Gastrocnemius medialis (tissue), 4 donors: ENCODE results near the gene ZNRF1. TPM values are rescaled to one million over a fixed set of nuclear protein-coding genes. Genes with fewer than 3 reads are reported as not detected.
A peak's percentile ranks its signal among the peaks of the same experiment; 100 is the strongest.

ENCODE experiments used
- ATAC-seq, 2 donors: fragments of 150-250 bp; one replicate each; pipeline ENCODE4 v1.9.1; 2016
- DNase-seq, 2 donors: peaks; one replicate each; pipeline ENCODE4 v3.0.0-alpha.2; 2019
- H3K27ac ChIP-seq, 4 donors: fragments of 200-600 bp; sonication (generic); 1 replicate in 1 of 4; 2 replicates in 3 of 4; pipeline ENCODE4 v1.5.1; 2016 to 2018; ENCODE audit warnings: mild to moderate bottlenecking in 2 of 4, moderate library complexity in 1 of 4
- H3K27me3 ChIP-seq, 3 donors: fragments of 200-600 bp; sonication (generic) in 2 of 3; 1 replicate in 1 of 3; 2 replicates in 2 of 3; pipeline versions ENCODE4 v1.5.1 to v1.6.0; 2016 to 2019; ENCODE audit warnings: mild to moderate bottlenecking in 1 of 3, moderate library complexity in 1 of 3
- H3K36me3 ChIP-seq, 2 donors: fragments of 200-600 bp; sonication (generic) in 1 of 2; one replicate each; pipeline ENCODE4 v1.5.1; 2017 to 2018
- H3K4me1 ChIP-seq, 2 donors: fragments of 200-600 bp; sonication (generic) in 1 of 2; one replicate each; pipeline ENCODE4 v1.5.1; 2016 to 2017; ENCODE audit warnings: mild to moderate bottlenecking in 2 of 2
- H3K4me3 ChIP-seq, 4 donors: fragments of 200-600 bp; sonication (generic) in 3 of 4; 1 replicate in 1 of 4; 2 replicates in 3 of 4; pipeline ENCODE4 v1.5.1; 2016 to 2019; ENCODE audit warnings: mild to moderate bottlenecking in 2 of 4
- H3K9me3 ChIP-seq, 3 donors: fragments of 200-600 bp; sonication (generic) in 2 of 3; 1 replicate in 1 of 3; 2 replicates in 2 of 3; pipeline ENCODE4 v1.5.1; 2016 to 2019
- CTCF ChIP-seq, 5 experiments: fragments of 450-650 bp in 3 of 5; fragments of 200-600 bp in 2 of 5; sonication (generic) in 2 of 5; IDR thresholded peaks in 4 of 5; conservative IDR thresholded peaks in 1 of 5; 1 replicate in 4 of 5; 2 replicates in 1 of 5; pipeline ENCODE4 v1.5.1; 2016 to 2019; ENCODE audit warnings: antibody characterized with exemption in 5 of 5, mild to moderate bottlenecking in 3 of 5, moderate library complexity in 3 of 5
- POLR2A ChIP-seq, 2 donors: fragments of 450-650 bp; IDR thresholded peaks; one replicate each; pipeline ENCODE4 v1.6.1; 2017; ENCODE audit warnings: antibody characterized with exemption in 2 of 2, mild to moderate bottlenecking in 2 of 2, moderate library complexity in 2 of 2
- in situ Hi-C, 4 donors: fragments of 200-750 bp; cut with MboI; loops; one replicate each; pipeline versions ENCODE4 v1.15.0 to v1.8.0; 2017; ENCODE audit warnings: low sequenced_read_pairs in 4 of 4
- intact Hi-C: fragments of 100-400 bp; cut with DNase I; formaldehyde crosslinking; loops from one replicate; pipeline ENCODE4 v1.15.1; 2023; ENCODE audit warnings: low total_unique reads
- total RNA-seq, 4 donors: library from RNA; depleted of rRNA; stranded (reverse); fragments of >200 nt; gene quantifications; one replicate each; pipeline versions ENCODE4 v1.1.0 to v1.2.3, GENCODE V29; 2016

The ZNRF1 gene
- total RNA-seq, 4 donors from 2014 or later: 21.7 to 37.1 (median 30.2) TPM

GRCh38 chr16:75072239-75072947, 73.6 kb downstream of the ZNRF1 start:
- TF ChIP-seq POLR2A (IDR thresholded peaks at IDR 0.05) (no peak), CTCF (IDR thresholded peaks at IDR 0.05 in 4 of 5, conservative IDR thresholded peaks at IDR 0.05 in 1 of 5) (no peak)
- no peaks in the 10 kb centered on the region for H3K36me3 ChIP-seq
- H3K27me3 ChIP-seq: no peaks in the 10 kb centered on the region
- intact Hi-C loops (no loop called here), in situ Hi-C loops (no loop called here)
- H3K4me3 ChIP-seq: no peak overlapping the region
- ATAC-seq: no peak
- no peak for DNase-seq
- H3K9me3 ChIP-seq: no peaks in the 10 kb centered on the region
- peaks cover 39 to 46% of the 10 kb centered on the region in 2 donors for H3K4me1 ChIP-seq
- H3K27ac ChIP-seq: peak overlapping the region in 1 of 4 donors; percentile 39

- no peaks in the 10 kb centered on the region for H3K9me3 ChIP-seq
- in situ Hi-C loops (no loop called here), intact Hi-C loops (no loop called here)
- no peaks in the 10 kb centered on the region for H3K27me3 ChIP-seq
- H3K36me3 ChIP-seq: no peaks in the 10 kb centered on the region
- no peak for ATAC-seq
- H3K4me1 ChIP-seq: peaks cover 35 to 40% of the 10 kb centered on the region in 2 donors
- DNase-seq: no peak
- H3K4me3 ChIP-seq: no peak overlapping the region
- peak overlapping the region in 2 of 4 donors; percentile 29 to 39 for H3K27ac ChIP-seq
- no peak for TF ChIP-seq CTCF (IDR thresholded peaks at IDR 0.05 in 4 of 5, conservative IDR thresholded peaks at IDR 0.05 in 1 of 5)
- TF ChIP-seq POLR2A (IDR thresholded peaks at IDR 0.05): no peak
Measured at GRCh38 chr16:75073545-75074303, 74.9 kb downstream of the ZNRF1 start.

GRCh38 chr16:75074304-75074793, 75.5 kb downstream of the ZNRF1 start:
- Histone ChIP-seq H3K27ac (peak overlapping the region in 2 of 4 donors; percentile 29 to 39), H3K9me3 (no peaks in the 10 kb centered on the region), H3K4me1 (peaks cover 42 to 45% of the 10 kb centered on the region in 2 donors), H3K36me3 (no peaks in the 10 kb centered on the region), H3K27me3 (no peaks in the 10 kb centered on the region), H3K4me3 (no peak overlapping the region)
- no peak for TF ChIP-seq CTCF (IDR thresholded peaks at IDR 0.05 in 4 of 5, conservative IDR thresholded peaks at IDR 0.05 in 1 of 5)
- TF ChIP-seq POLR2A (IDR thresholded peaks at IDR 0.05): no peak
- intact Hi-C loops (no loop called here), in situ Hi-C loops (no loop called here)
- no peak for ATAC-seq
- no peak for DNase-seq

- TF ChIP-seq CTCF (IDR thresholded peaks at IDR 0.05 in 4 of 5, conservative IDR thresholded peaks at IDR 0.05 in 1 of 5): no peak
- no peak for TF ChIP-seq POLR2A (IDR thresholded peaks at IDR 0.05)
Measured at GRCh38 chr16:75074920-75075687, 76.3 kb downstream of the ZNRF1 start.

More at GRCh38 chr16:75074920-75075687, 76.3 kb downstream of the ZNRF1 start:
- DNase-seq (no peak), ATAC-seq (no peak)
- Histone ChIP-seq H3K36me3 (no peaks in the 10 kb centered on the region), H3K4me1 (peaks cover 43% of the 10 kb centered on the region in 2 donors), H3K4me3 (no peak overlapping the region), H3K27ac (peak overlapping the region in 1 of 4 donors; percentile 39), H3K27me3 (no peaks in the 10 kb centered on the region), H3K9me3 (no peaks in the 10 kb centered on the region)
- in situ Hi-C loops: no loop called here
- intact Hi-C loops: no loop called here
